ENCODE data around the gene CCR5.
"Not testable (repeated sequence)": the region's sequence is repeated elsewhere in the genome, so short reads cannot be mapped to it uniquely, and the experiment has no call there.

GRCh38 chr3:46388847-46389246 lies 18.1 kb downstream of the CCR5 start:
- TF ChIP-seq, protein P1, sequence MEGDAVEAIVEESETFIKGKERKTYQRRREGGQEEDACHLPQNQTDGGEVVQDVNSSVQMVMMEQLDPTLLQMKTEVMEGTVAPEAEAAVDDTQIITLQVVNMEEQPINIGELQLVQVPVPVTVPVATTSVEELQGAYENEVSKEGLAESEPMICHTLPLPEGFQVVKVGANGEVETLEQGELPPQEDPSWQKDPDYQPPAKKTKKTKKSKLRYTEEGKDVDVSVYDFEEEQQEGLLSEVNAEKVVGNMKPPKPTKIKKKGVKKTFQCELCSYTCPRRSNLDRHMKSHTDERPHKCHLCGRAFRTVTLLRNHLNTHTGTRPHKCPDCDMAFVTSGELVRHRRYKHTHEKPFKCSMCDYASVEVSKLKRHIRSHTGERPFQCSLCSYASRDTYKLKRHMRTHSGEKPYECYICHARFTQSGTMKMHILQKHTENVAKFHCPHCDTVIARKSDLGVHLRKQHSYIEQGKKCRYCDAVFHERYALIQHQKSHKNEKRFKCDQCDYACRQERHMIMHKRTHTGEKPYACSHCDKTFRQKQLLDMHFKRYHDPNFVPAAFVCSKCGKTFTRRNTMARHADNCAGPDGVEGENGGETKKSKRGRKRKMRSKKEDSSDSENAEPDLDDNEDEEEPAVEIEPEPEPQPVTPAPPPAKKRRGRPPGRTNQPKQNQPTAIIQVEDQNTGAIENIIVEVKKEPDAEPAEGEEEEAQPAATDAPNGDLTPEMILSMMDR (tag by site-specific recombination; IDR thresholded peaks at IDR 0.05): not testable (repeated sequence)
- not testable (repeated sequence) for TF ChIP-seq ZNF660 (tag by site-specific recombination; IDR thresholded peaks at IDR 0.05); KLF10 (tag by site-specific recombination; IDR thresholded peaks at IDR 0.05); ZFP41 (tag by site-specific recombination; IDR thresholded peaks at IDR 0.05; ENCODE audit: borderline replicate concordance); ZNF140 (tag by site-specific recombination; IDR thresholded peaks at IDR 0.05); ZBTB1 (tag by site-specific recombination; IDR thresholded peaks at IDR 0.05); ZNF398 (tag by site-specific recombination; IDR thresholded peaks at IDR 0.05); WT1 (tag by site-specific recombination; IDR thresholded peaks at IDR 0.05); TCF7L2 (IDR thresholded peaks at IDR 0.05; ENCODE audit: borderline replicate concordance, low read depth, low read length); AEBP2 (tag by site-specific recombination; IDR thresholded peaks at IDR 0.05; ENCODE audit: borderline replicate concordance); SALL2 (tag by site-specific recombination; IDR thresholded peaks at IDR 0.05; ENCODE audit: borderline replicate concordance); ZNF585B (tag by site-specific recombination; IDR thresholded peaks at IDR 0.05)
- TF ChIP-seq, protein P2, sequence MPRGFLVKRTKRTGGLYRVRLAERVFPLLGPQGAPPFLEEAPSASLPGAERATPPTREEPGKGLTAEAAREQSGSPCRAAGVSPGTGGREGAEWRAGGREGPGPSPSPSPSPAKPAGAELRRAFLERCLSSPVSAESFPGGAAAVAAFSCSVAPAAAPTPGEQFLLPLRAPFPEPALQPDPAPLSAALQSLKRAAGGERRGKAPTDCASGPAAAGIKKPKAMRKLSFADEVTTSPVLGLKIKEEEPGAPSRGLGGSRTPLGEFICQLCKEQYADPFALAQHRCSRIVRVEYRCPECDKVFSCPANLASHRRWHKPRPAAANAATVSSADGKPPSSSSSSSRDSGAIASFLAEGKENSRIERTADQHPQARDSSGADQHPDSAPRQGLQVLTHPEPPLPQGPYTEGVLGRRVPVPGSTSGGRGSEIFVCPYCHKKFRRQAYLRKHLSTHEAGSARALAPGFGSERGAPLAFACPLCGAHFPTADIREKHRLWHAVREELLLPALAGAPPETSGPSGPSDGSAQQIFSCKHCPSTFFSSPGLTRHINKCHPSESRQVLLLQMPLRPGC (tag by site-specific recombination; IDR thresholded peaks at IDR 0.05): not testable (repeated sequence)
